GM12878 (cell line): Measurements from ENCODE around the gene TMEM79. TPM values are rescaled to one million over a fixed set of nuclear protein-coding genes. Genes with fewer than 3 reads are reported as not detected.

Experiments
- CBX5 ChIP-seq: sonication (generic); IDR thresholded peaks from 2 replicates; pipeline ENCODE4 v1.6.1; 2016; ENCODE audit warnings: low read depth, moderate library complexity, mild to moderate bottlenecking, inconsistent platforms
- CEBPB ChIP-seq, 2 experiments: fragments of 150-350 bp in 1 of 2; IDR thresholded peaks; 2 replicates each; pipeline ENCODE4 v1.6.1; 2012 to 2014; ENCODE audit warnings: low read depth in 2 of 2, low read length in 2 of 2, borderline replicate concordance in 1 of 2, inconsistent platforms in 1 of 2
- CHD1 ChIP-seq: IDR thresholded peaks from 2 replicates; pipeline ENCODE4 v1.6.1; 2012; ENCODE audit warnings: low read depth, low read length, improper control_type of control experiment
- GABPA ChIP-seq: IDR thresholded peaks from 2 replicates; pipeline ENCODE4 v1.6.1; 2014; ENCODE audit warnings: antibody characterized with exemption, low read depth, mild to moderate bottlenecking, inconsistent platforms
- HDAC6 ChIP-seq: fragments of 200-600 bp; sonication (generic); IDR thresholded peaks from one replicate; pipeline ENCODE4 v1.8.0; 2017; ENCODE audit warnings: antibody characterized with exemption; ENCODE audit not compliant: unreplicated experiment
- MAX ChIP-seq: IDR thresholded peaks from 2 replicates; pipeline ENCODE4 v1.6.1; 2012; ENCODE audit warnings: low read depth, low read length, improper control_type of control experiment
- NFYB ChIP-seq: IDR thresholded peaks from 2 replicates; pipeline ENCODE4 v1.6.1; 2011; ENCODE audit warnings: low read depth, mild to moderate bottlenecking, low read length, improper control_type of control experiment, moderate library complexity; ENCODE audit not compliant: insufficient read depth
- NR2F1 ChIP-seq: fragments of 450-650 bp; conservative IDR thresholded peaks from 2 replicates; pipeline ENCODE4 v1.6.1; 2017; ENCODE audit warnings: mild to moderate bottlenecking
- PAX8 ChIP-seq: fragments of 450-650 bp; IDR thresholded peaks from 2 replicates; pipeline ENCODE4 v1.6.1; 2017; ENCODE audit warnings: mild to moderate bottlenecking, moderate library complexity
- REST ChIP-seq: IDR thresholded peaks from 2 replicates; pipeline ENCODE4 v1.6.1; 2012; ENCODE audit warnings: mild to moderate bottlenecking, low read depth, low read length
- SREBF2 ChIP-seq: IDR thresholded peaks from 2 replicates; pipeline ENCODE4 v1.6.1; 2012; ENCODE audit warnings: mild to moderate bottlenecking, low read length
- TBL1XR1 ChIP-seq: IDR thresholded peaks from 2 replicates; pipeline ENCODE4 v1.6.1; 2012; ENCODE audit warnings: low read depth, low read length, improper control_type of control experiment
- ZBTB40 ChIP-seq: fragments of 450-650 bp; IDR thresholded peaks from 2 replicates; pipeline ENCODE4 v1.6.1; 2016; ENCODE audit warnings: mild to moderate bottlenecking, moderate library complexity, borderline replicate concordance
- ZSCAN29 ChIP-seq: fragments of 450-650 bp; IDR thresholded peaks from 2 replicates; pipeline ENCODE4 v1.6.1; 2017; ENCODE audit warnings: mild to moderate bottlenecking, moderate library complexity
- polyA plus RNA-seq, 11 experiments: library from polyadenylated mRNA; depleted of rRNA in 4 of 11; unstranded in 6 of 11; stranded (reverse) in 5 of 11; fragments of >200 nt; fragmentation: Nextera tagmentation in 4 of 11; fragmentation: Illumina TruSeq in 1 of 11; extraction: Ambion mirVana in 4 of 11; extraction: Trizol in 1 of 11; gene quantifications; 1 replicate in 1 of 11; 2 replicates in 10 of 11; pipeline versions ENCODE4 v1.2.1 to v1.2.3, GENCODE V29; 2011 to 2016; ENCODE audit warnings: inconsistent platforms in 2 of 11, missing spikeins in 2 of 11, low read depth in 1 of 11
- total RNA-seq, 4 experiments: library from RNA; depleted of rRNA in 3 of 4; stranded (reverse); fragments of >200 nt in 3 of 4; fragmentation: Illumina TruSeq in 1 of 4; extraction: Trizol in 1 of 4; gene quantifications; 2 replicates each; pipeline versions ENCODE4 v1.2.1 to v1.2.3, GENCODE V29; 2013 to 2021
- TF ChIP-seq, protein P1 (sequence below): fragments of 450-650 bp; IDR thresholded peaks from 2 replicates; pipeline ENCODE4 v1.6.1; 2017; ENCODE audit warnings: low read depth, mild to moderate bottlenecking, moderate library complexity
- TF ChIP-seq, protein P2 (sequence below): fragments of 450-650 bp; IDR thresholded peaks from 2 replicates; pipeline ENCODE4 v1.6.1; 2017; ENCODE audit warnings: borderline replicate concordance

Gene TMEM79
- total and polyA plus RNA-seq, 10 of the 15 experiments (the other 5 are each of a cell fraction or from before 2014, with no cell fraction given), result 0.47 to 5.2 (median 3.8) TPM

DNA sequence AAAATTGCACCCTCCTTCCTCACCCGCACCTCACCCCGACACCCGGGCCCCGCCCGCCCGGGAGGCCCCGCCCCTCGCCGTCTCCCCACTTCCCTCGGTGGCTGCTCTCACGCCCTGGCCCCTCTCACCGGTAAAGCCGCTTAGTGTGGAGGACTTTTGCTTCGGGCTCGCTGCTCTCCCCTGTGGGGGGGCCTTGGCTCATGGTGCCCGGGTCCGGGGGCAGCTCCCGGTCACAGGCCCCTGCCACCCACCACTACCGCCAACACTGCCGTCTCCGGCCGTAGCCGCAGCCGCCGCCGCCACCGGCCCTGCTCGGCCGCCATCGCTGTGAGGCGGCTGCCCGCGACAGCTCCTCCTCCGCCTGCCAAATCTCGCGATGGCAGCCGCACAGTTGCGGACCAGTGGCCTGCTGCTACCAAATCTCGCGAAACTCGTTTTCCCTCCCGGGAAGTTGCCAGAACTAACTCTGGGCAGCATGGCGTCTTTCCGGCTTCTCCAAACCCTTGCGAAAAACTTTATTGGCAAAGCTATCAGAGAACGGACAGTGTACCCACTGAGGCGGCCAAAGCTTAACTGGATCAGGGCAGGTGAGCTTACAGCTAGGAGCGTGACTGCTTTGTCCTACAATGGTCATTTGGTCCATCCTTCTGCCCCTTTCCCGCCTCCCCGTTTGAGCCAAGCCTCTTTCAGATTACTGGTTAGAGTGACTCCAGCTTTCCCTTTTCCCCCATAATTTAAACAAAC is 1.5 kb upstream of the TMEM79 start, which contains the start of gene SMG5 (continued):
- TF ChIP-seq NR2F1 (no peak), SREBF2 (no peak), ZBTB40 (peak; percentile 100), TBL1XR1 (peak; percentile 76; the same call in 1 of the 2 replicates), PAX8 (0 out of 2 replicates have a peak, but pooled peaks have one; percentile 38), CBX5 (0 out of 2 replicates have a peak, but pooled peaks have one; percentile 24), CEBPB (IDR thresholded peaks at IDR 0.05; ENCODE audit: borderline replicate concordance in 1 of 2, low read depth in 2 of 2, low read length in 2 of 2) (no peak), GABPA (peak; percentile 88), REST (peak; percentile 17; the same call in 1 of the 2 replicates), HDAC6 (peak; percentile 72), CHD1 (0 out of 2 replicates have a peak, but pooled peaks have one; percentile 30), ZSCAN29 (no peak), MAX (peak; percentile 66), NFYB (0 out of 2 replicates have a peak, but pooled peaks have one; percentile 22)
- TF ChIP-seq, protein P1, sequence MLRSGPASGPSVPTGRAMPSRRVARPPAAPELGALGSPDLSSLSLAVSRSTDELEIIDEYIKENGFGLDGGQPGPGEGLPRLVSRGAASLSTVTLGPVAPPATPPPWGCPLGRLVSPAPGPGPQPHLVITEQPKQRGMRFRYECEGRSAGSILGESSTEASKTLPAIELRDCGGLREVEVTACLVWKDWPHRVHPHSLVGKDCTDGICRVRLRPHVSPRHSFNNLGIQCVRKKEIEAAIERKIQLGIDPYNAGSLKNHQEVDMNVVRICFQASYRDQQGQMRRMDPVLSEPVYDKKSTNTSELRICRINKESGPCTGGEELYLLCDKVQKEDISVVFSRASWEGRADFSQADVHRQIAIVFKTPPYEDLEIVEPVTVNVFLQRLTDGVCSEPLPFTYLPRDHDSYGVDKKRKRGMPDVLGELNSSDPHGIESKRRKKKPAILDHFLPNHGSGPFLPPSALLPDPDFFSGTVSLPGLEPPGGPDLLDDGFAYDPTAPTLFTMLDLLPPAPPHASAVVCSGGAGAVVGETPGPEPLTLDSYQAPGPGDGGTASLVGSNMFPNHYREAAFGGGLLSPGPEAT, result peak; percentile 74
- TF ChIP-seq, protein P2, sequence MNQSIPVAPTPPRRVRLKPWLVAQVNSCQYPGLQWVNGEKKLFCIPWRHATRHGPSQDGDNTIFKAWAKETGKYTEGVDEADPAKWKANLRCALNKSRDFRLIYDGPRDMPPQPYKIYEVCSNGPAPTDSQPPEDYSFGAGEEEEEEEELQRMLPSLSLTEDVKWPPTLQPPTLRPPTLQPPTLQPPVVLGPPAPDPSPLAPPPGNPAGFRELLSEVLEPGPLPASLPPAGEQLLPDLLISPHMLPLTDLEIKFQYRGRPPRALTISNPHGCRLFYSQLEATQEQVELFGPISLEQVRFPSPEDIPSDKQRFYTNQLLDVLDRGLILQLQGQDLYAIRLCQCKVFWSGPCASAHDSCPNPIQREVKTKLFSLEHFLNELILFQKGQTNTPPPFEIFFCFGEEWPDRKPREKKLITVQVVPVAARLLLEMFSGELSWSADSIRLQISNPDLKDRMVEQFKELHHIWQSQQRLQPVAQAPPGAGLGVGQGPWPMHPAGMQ, result peak; percentile 91
